IMR-90 (cell line): ENCODE data around the gene GRPR. TPM values are rescaled to one million over a fixed set of nuclear protein-coding genes. Genes with fewer than 3 reads are reported as not detected.

ENCODE experiments used
- ATAC-seq: fragments of 200-7000 bp; cut with Tn5 transposase; 2 replicates; pipeline ENCODE4 v1.9.1; 2020; ENCODE audit warnings: low read depth, mild to moderate bottlenecking, moderate library complexity
- BruUV-seq: library from RNA; stranded (reverse); fragments of 400-500 nt; replicated peaks from 2 replicates; lab custom pipeline; 2021; lab: Mats Ljungman, UMichigan
- CTCF ChIA-PET: fragments of 300-600 bp; formaldehyde crosslinking; extraction: SDS; loops from one replicate; lab custom pipeline; 2021; ENCODE audit warnings: antibody characterized with exemption; lab: Yijun Ruan, JAX
- POLR2A ChIA-PET: fragments of 300-600 bp; sonication (Branson Sonifier 250); formaldehyde crosslinking; loops from one replicate; lab custom pipeline; 2022; ENCODE audit warnings: antibody characterized with exemption; ENCODE audit not compliant: unreplicated experiment; lab: Charles Lee
- DNase-seq: peaks from one replicate; pipeline ENCODE4 v3.0.0; 2013
- H2AFZ ChIP-seq: replicated peaks from 2 replicates; pipeline ENCODE3; 2013; ENCODE audit warnings: low read length, mild to moderate bottlenecking; ENCODE audit not compliant: poor library complexity
- H2AK5ac ChIP-seq: 2 replicates; pipeline ENCODE4 v1.6.1; 2013; ENCODE audit warnings: low read depth, low read length, inconsistent platforms
- H2AK9ac ChIP-seq: replicated peaks from 2 replicates; pipeline ENCODE3; 2013; ENCODE audit warnings: mild to moderate bottlenecking, low read depth, low read length, moderate library complexity; ENCODE audit not compliant: poor library complexity
- H2BK120ac ChIP-seq: 2 replicates; pipeline ENCODE4 v1.6.1; 2013; ENCODE audit warnings: low read depth, low read length, inconsistent platforms
- H2BK15ac ChIP-seq: 3 replicates; pipeline ENCODE4 v1.6.1; 2013; ENCODE audit warnings: low read depth, low read length, inconsistent platforms
- H2BK20ac ChIP-seq: 2 replicates; pipeline ENCODE4 v1.6.1; 2013; ENCODE audit warnings: low read depth, mild to moderate bottlenecking, inconsistent platforms, low read length, moderate library complexity
- H2BK5ac ChIP-seq: 2 replicates; pipeline ENCODE4 v1.6.1; 2013; ENCODE audit warnings: mild to moderate bottlenecking, low read depth, low read length, inconsistent platforms; ENCODE audit not compliant: poor library complexity, severe bottlenecking
- H3K14ac ChIP-seq: replicated peaks from 2 replicates; pipeline ENCODE4 v1.6.1; 2013; ENCODE audit warnings: low read depth, low read length, inconsistent platforms
- H3K18ac ChIP-seq: 2 replicates; pipeline ENCODE4 v1.6.1; 2013; ENCODE audit warnings: low read depth, low read length, control low read depth
- H3K23ac ChIP-seq: 2 replicates; pipeline ENCODE4 v1.6.1; 2013; ENCODE audit warnings: low read depth, low read length, inconsistent platforms
- H3K27ac ChIP-seq: 2 replicates; pipeline ENCODE4 v1.5.1; 2013; ENCODE audit warnings: mild to moderate bottlenecking, control low read depth, low read length; ENCODE audit not compliant: insufficient read depth
- H3K27me3 ChIP-seq: 2 replicates; pipeline ENCODE4 v1.6.1; 2013; ENCODE audit warnings: low read length; ENCODE audit not compliant: control insufficient read depth, insufficient read depth
- H3K36me3 ChIP-seq: 2 replicates; pipeline ENCODE4 v1.6.1; 2013; ENCODE audit warnings: low read length, mixed read lengths; ENCODE audit not compliant: control insufficient read depth, insufficient read depth
- H3K4ac ChIP-seq: 2 replicates; pipeline ENCODE4 v1.6.1; 2013; ENCODE audit warnings: low read depth, low read length, inconsistent platforms
- H3K4me1 ChIP-seq: 2 replicates; pipeline ENCODE4 v1.6.1; 2013; ENCODE audit warnings: low read length, mixed read lengths; ENCODE audit not compliant: control insufficient read depth, insufficient read depth
- H3K4me2 ChIP-seq: 2 replicates; pipeline ENCODE4 v1.6.1; 2013; ENCODE audit warnings: low read depth, mild to moderate bottlenecking, control low read depth, low read length, moderate library complexity
- H3K4me3 ChIP-seq: 2 replicates; pipeline ENCODE4 v1.5.1; 2013; ENCODE audit warnings: low read depth, mild to moderate bottlenecking, control low read depth, low read length, moderate library complexity; ENCODE audit not compliant: insufficient read depth
- H3K56ac ChIP-seq: 2 replicates; pipeline ENCODE4 v1.6.1; 2013; ENCODE audit warnings: low read length, inconsistent platforms; ENCODE audit not compliant: insufficient read depth; ENCODE audit errors: extremely low read depth
- H3K79me1 ChIP-seq, 2 experiments: 2 replicates each; pipeline ENCODE4 v1.6.1; 2013; ENCODE audit warnings: low read length in 2 of 2, inconsistent platforms in 1 of 2, low read depth in 1 of 2
- H3K9ac ChIP-seq: 2 replicates; pipeline ENCODE4 v1.6.1; 2013; ENCODE audit warnings: low read depth, low read length, control low read depth
- H3K9me1 ChIP-seq: 2 replicates; pipeline ENCODE4 v1.6.1; 2013; ENCODE audit warnings: low read length, inconsistent platforms; ENCODE audit not compliant: insufficient read depth
- H3K9me3 ChIP-seq: 2 replicates; pipeline ENCODE4 v1.6.1; 2013; ENCODE audit warnings: low read length; ENCODE audit not compliant: control insufficient read depth, insufficient read depth
- H4K20me1 ChIP-seq: 2 replicates; pipeline ENCODE4 v1.6.1; 2013; ENCODE audit warnings: low read length, inconsistent platforms; ENCODE audit not compliant: insufficient read depth
- H4K5ac ChIP-seq: 2 replicates; pipeline ENCODE4 v1.6.1; 2013; ENCODE audit warnings: mild to moderate bottlenecking, low read depth, low read length, control low read depth
- H4K8ac ChIP-seq, 2 experiments: 2 replicates each; pipeline ENCODE4 v1.6.1; 2013; ENCODE audit warnings: low read depth in 2 of 2, low read length in 2 of 2, control low read depth in 1 of 2, inconsistent platforms in 1 of 2
- H4K91ac ChIP-seq: 2 replicates; pipeline ENCODE4 v1.6.1; 2013; ENCODE audit warnings: low read depth, low read length, inconsistent platforms; ENCODE audit not compliant: insufficient read depth
- BHLHE40 ChIP-seq: fragments of 150-350 bp; IDR thresholded peaks from 2 replicates; pipeline ENCODE4 v1.6.1; 2016; ENCODE audit warnings: mild to moderate bottlenecking, low read depth, low read length
- CEBPB ChIP-seq: IDR thresholded peaks from 2 replicates; pipeline ENCODE4 v1.6.1; 2012; ENCODE audit warnings: low read depth, low read length, improper control_type of control experiment
- CHD1 ChIP-seq: IDR thresholded peaks from 2 replicates; pipeline ENCODE4 v1.6.1; 2012; ENCODE audit warnings: low read depth, low read length, improper control_type of control experiment
- ELK1 ChIP-seq: fragments of 150-350 bp; IDR thresholded peaks from 2 replicates; pipeline ENCODE4 v1.6.1; 2016; ENCODE audit warnings: low read depth, mild to moderate bottlenecking, low read length, moderate library complexity, borderline replicate concordance
- FOS ChIP-seq: fragments of 150-350 bp; IDR thresholded peaks from 2 replicates; pipeline ENCODE4 v1.6.1; 2016; ENCODE audit warnings: low read depth, low read length
- MAFK ChIP-seq: IDR thresholded peaks from 2 replicates; pipeline ENCODE4 v1.6.1; 2012; ENCODE audit warnings: low read depth, low read length, improper control_type of control experiment
- MAZ ChIP-seq: IDR thresholded peaks from 2 replicates; pipeline ENCODE4 v1.6.1; 2012; ENCODE audit warnings: low read depth, mild to moderate bottlenecking, low read length, improper control_type of control experiment, moderate library complexity, borderline replicate concordance
- MXI1 ChIP-seq: IDR thresholded peaks from 2 replicates; pipeline ENCODE4 v1.6.1; 2012; ENCODE audit warnings: low read depth, mild to moderate bottlenecking, low read length, moderate library complexity, borderline replicate concordance
- NFE2L2 ChIP-seq: fragments of 150-350 bp; IDR thresholded peaks from 2 replicates; pipeline ENCODE4 v1.6.1; 2016; ENCODE audit warnings: low read depth, mild to moderate bottlenecking, low read length
- POLR2A ChIP-seq: IDR thresholded peaks from 2 replicates; pipeline ENCODE4 v1.6.1; 2012; ENCODE audit warnings: mild to moderate bottlenecking, low read depth, low read length
- RAD21 ChIP-seq: IDR thresholded peaks from 2 replicates; pipeline ENCODE4 v1.6.1; 2012; ENCODE audit warnings: low read length, improper control_type of control experiment
- RCOR1 ChIP-seq: IDR thresholded peaks from 2 replicates; pipeline ENCODE4 v1.6.1; 2012; ENCODE audit warnings: mild to moderate bottlenecking, low read length, improper control_type of control experiment; ENCODE audit not compliant: insufficient replicate concordance
- RFX5 ChIP-seq: IDR thresholded peaks from 2 replicates; pipeline ENCODE4 v1.8.0; 2012; ENCODE audit warnings: low read depth, mild to moderate bottlenecking, low read length, moderate library complexity
- SMC3 ChIP-seq: fragments of 150-350 bp; IDR thresholded peaks from 2 replicates; pipeline ENCODE4 v1.6.1; 2016; ENCODE audit warnings: low read depth, mild to moderate bottlenecking, antibody characterized with exemption, low read length, moderate library complexity
- USF2 ChIP-seq: fragments of 150-350 bp; IDR thresholded peaks from 2 replicates; pipeline ENCODE4 v1.6.1; 2017; ENCODE audit warnings: mild to moderate bottlenecking, antibody characterized with exemption, low read length, low read depth
- WGBS, 2 experiments: methylation state at CpG; one replicate each; pipeline versions ENCODE4 v1.1.5 to v1.1.7; 2013; ENCODE audit warnings: missing lambda C conversion rate in 2 of 2; ENCODE audit not compliant: insufficient read length in 1 of 2; ENCODE audit errors: extremely low coverage in 2 of 2; 5-methylcytosine and 5-hydroxymethylcytosine counted together
- dilution Hi-C: fragments of 300-500 bp; cut with HindIII; formaldehyde crosslinking; loops from one replicate; pipeline ENCODE4 v1.14.3; 2018; ENCODE audit warnings: low sequenced_read_pairs; ENCODE audit not compliant: unreplicated experiment
- in situ Hi-C: fragments of 300-500 bp; cut with MboI; formaldehyde crosslinking; loops from 3 replicates; pipeline ENCODE4 v1.14.3; 2019; ENCODE audit warnings: low sequenced_read_pairs, inconsistent platforms, mixed read lengths
- intact Hi-C: fragments of 100-400 bp; cut with micrococcal nuclease; formaldehyde crosslinking; loops from 2 replicates; pipeline ENCODE4 v1.10.0; 2022
- polyA plus RNA-seq, 3 experiments: library from polyadenylated mRNA; depleted of rRNA; stranded (reverse); fragments of >200 nt; gene quantifications; 2 replicates each; pipeline ENCODE4 v1.2.3, GENCODE V29; 2012; ENCODE audit warnings: low replicate concordance in 1 of 3
- total RNA-seq: library from RNA; depleted of rRNA; stranded (reverse); fragments of >200 nt; gene quantifications from 2 replicates; pipeline ENCODE4 v1.2.3, GENCODE V29; 2012

GRPR gene
- total and polyA plus RNA-seq, 2 of the 4 experiments (the other 2 are of a cell fraction): 9.2 to 13.6 TPM

- Histone ChIP-seq H3K9me3 (no peaks in the 10 kb centered on the region), H3K14ac (peak overlapping the region; percentile 59), H3K4me3 (no peak overlapping the region), H3K4ac (peak overlapping the region; percentile 89), H3K4me1 (peaks cover 9% of the 10 kb centered on the region), H4K8ac (peak overlapping the region; percentile 53 to 91; a peak in 2 of 4 replicates), H3K23ac (peak overlapping the region; percentile 68), H4K5ac (no peak overlapping the region; the same call in 1 of the 2 replicates), H3K18ac (peak overlapping the region; percentile 38; the same call in 1 of the 2 replicates), H4K20me1 (no peaks in the 10 kb centered on the region), H3K27me3 (no peaks in the 10 kb centered on the region), H3K4me2 (no peak overlapping the region), H2AK5ac (peak overlapping the region; percentile 93), H3K36me3 (no peaks in the 10 kb centered on the region), H3K9ac (no peak overlapping the region), H3K56ac (no peak overlapping the region), H3K27ac (no peak overlapping the region), H2BK15ac (peak overlapping the region; percentile 76; the same call in 2 of the 3 replicates), H4K91ac (peak overlapping the region; percentile 95), H3K9me1 (no peaks in the 10 kb centered on the region; the same call in none of the 2 replicates), H2BK20ac (peak overlapping the region; percentile 95), H3K79me1 (no peaks in the 10 kb centered on the region), H2BK120ac (peak overlapping the region; percentile 96), H2AK9ac (no peak overlapping the region), H2AFZ (no peak overlapping the region), H2BK5ac (peak overlapping the region; percentile 55)
- ChIA-PET POLR2A (no interaction called here), CTCF (interaction anchor here (0.5 to 1.0 kb wide), 2 partner anchors 258 to 378 kb away, joined by 3 to 4 read pairs; no protein-coding TSS in a partner anchor)
- in situ Hi-C loops (no loop called here), dilution Hi-C loops (no loop called here), intact Hi-C loops (no loop called here)
- 40% methylated on average over 1 of the region's 3 CpGs; no CpG with 5 or more reads in 1 of the 2 experiments for WGBS, 2 experiments
- no TSS peak for BruUV-seq
- no peak for ATAC-seq
- DNase-seq: no peak
- TF ChIP-seq RFX5 (no peak), MAFK (no peak), MXI1 (no peak), RAD21 (no peak), ELK1 (no peak), POLR2A (no peak), FOS (no peak), SMC3 (no peak), RCOR1 (no peak), BHLHE40 (no peak), MAZ (no peak), CHD1 (no peak), NFE2L2 (no peak), CEBPB (no peak), USF2 (no peak)
Measured at GRCh38 chrX:16186380-16187007, 63.1 kb downstream of the GRPR start.
